Right lobe of liver (tissue), 6 donors: Measurements from ENCODE around the gene PLCD1. TPM values are rescaled to one million over a fixed set of nuclear protein-coding genes. Genes with fewer than 3 reads are reported as not detected.

Experiments
- ATAC-seq, 4 donors: fragments of 200-7000 bp; cut with Tn5 transposase; one replicate each; pipeline ENCODE4 v1.9.1; 2020; ENCODE audit warnings: mild to moderate bottlenecking in 4 of 4, moderate library complexity in 4 of 4
- DNase-seq, 3 donors: peaks; one replicate each; pipeline ENCODE4 v3.0.0-alpha.2; 2020
- H3K27ac ChIP-seq, 3 donors: fragments of 200-600 bp; one replicate each; pipeline ENCODE4 v1.8.0; 2022
- H3K27me3 ChIP-seq, 2 donors: fragments of 200-600 bp; one replicate each; pipeline ENCODE4 v1.8.0; 2022
- H3K36me3 ChIP-seq, 4 donors: fragments of 200-600 bp; sonication (generic) in 1 of 4; one replicate each; pipeline versions ENCODE4 v1.5.1 to v1.8.0; 2017 to 2022; ENCODE audit warnings: control low read depth in 1 of 4
- H3K4me1 ChIP-seq, 4 donors: fragments of 200-600 bp; sonication (generic) in 1 of 4; one replicate each; pipeline versions ENCODE4 v1.5.1 to v1.8.0; 2017 to 2022; ENCODE audit warnings: control low read depth in 1 of 4
- H3K4me3 ChIP-seq, 3 donors: fragments of 200-600 bp; one replicate each; pipeline ENCODE4 v1.8.0; 2022
- H3K9me3 ChIP-seq, 4 donors: fragments of 200-600 bp; sonication (generic) in 1 of 4; one replicate each; pipeline versions ENCODE4 v1.5.1 to v1.8.0; 2017 to 2022; ENCODE audit warnings: control low read depth in 1 of 4
- POLR2A ChIP-seq: fragments of 450-650 bp; IDR thresholded peaks from one replicate; pipeline ENCODE4 v1.6.1; 2017; ENCODE audit warnings: antibody characterized with exemption, mild to moderate bottlenecking
- WGBS: methylation state at CpG from one replicate; pipeline ENCODE4 v1.1.6; 2018; ENCODE audit warnings: low coverage, low lambda C conversion rate; ENCODE audit not compliant: insufficient coverage; ENCODE audit errors: missing lambda C conversion rate; 5-methylcytosine and 5-hydroxymethylcytosine counted together
- intact Hi-C, 2 donors: fragments of 100-400 bp; cut with DNase I; formaldehyde crosslinking; loops; one replicate each; pipeline versions ENCODE4 v1.11.2 to v1.14.1; 2022
- total RNA-seq, 6 experiments: library from RNA; depleted of rRNA in 2 of 6; stranded (reverse); fragments of >200 nt in 2 of 6; fragmentation: NEBNext Ultra II Directional in 3 of 6; extraction: Animal tissue kit (Norgen Biotek cat#: 25700) in 3 of 6; gene quantifications; one replicate each; pipeline versions ENCODE4 v1.1.0 to v1.2.4, GENCODE V29; 2016 to 2023
- TF ChIP-seq, protein P1 (sequence below), 4 donors: fragments of 200-600 bp in 3 of 4; fragments of 450-650 bp in 1 of 4; IDR thresholded peaks; one replicate each; pipeline versions ENCODE4 v1.5.1 to v1.8.0; 2016 to 2022; ENCODE audit warnings: antibody characterized with exemption in 4 of 4, mild to moderate bottlenecking in 2 of 4
- donor health status: DM: no; HTN: yes; CAD: no.
- donor health status: DM: no; HTN: no; CAD: no.
- donor health status: DM: no; HTN: no; CAD: no.
- donor health status: DM: no; HTN: yes; CAD: no.
- donor health status: DM: no; HTN: yes; CAD: no.

Gene PLCD1
- total RNA-seq, 6 experiments from 2014 or later: 6.5 to 10.2 (median 7.7) TPM

DNA sequence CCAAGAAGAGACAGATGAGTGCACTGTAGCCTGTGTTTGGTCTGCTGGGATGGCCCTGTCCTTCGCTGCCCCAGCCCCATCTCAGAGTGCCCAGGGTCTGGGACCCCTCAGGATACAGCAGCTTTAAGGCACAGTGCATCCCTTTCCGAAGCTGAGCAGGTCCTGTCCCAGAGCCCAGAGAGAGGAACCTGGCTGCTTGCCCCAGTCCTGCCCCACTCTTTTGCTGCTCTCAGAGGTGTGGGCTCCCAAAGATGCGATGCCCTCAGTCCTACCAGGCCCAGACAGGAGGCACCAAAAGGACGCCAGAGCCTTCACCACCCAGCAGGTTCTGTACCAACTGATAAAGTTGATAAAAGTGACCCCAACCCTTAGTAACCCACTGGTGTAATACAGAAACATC is 8.2 kb downstream of the PLCD1 start:
- Histone ChIP-seq H3K27ac (no peak overlapping the region), H3K27me3 (no peaks in the 10 kb centered on the region), H3K4me1 (no peaks in the 10 kb centered on the region), H3K9me3 (no peaks in the 10 kb centered on the region), H3K36me3 (peaks cover 0 to 2% (median 0%) of the 10 kb centered on the region in 4 donors), H3K4me3 (no peak overlapping the region)
- ATAC-seq: no peak
- no peak for DNase-seq
- TF ChIP-seq POLR2A: no peak
- TF ChIP-seq, protein P1, sequence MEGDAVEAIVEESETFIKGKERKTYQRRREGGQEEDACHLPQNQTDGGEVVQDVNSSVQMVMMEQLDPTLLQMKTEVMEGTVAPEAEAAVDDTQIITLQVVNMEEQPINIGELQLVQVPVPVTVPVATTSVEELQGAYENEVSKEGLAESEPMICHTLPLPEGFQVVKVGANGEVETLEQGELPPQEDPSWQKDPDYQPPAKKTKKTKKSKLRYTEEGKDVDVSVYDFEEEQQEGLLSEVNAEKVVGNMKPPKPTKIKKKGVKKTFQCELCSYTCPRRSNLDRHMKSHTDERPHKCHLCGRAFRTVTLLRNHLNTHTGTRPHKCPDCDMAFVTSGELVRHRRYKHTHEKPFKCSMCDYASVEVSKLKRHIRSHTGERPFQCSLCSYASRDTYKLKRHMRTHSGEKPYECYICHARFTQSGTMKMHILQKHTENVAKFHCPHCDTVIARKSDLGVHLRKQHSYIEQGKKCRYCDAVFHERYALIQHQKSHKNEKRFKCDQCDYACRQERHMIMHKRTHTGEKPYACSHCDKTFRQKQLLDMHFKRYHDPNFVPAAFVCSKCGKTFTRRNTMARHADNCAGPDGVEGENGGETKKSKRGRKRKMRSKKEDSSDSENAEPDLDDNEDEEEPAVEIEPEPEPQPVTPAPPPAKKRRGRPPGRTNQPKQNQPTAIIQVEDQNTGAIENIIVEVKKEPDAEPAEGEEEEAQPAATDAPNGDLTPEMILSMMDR (IDR thresholded peaks at IDR 0.05): no peak
- 100% methylated on average over 2 of the region's 4 CpGs for WGBS
- intact Hi-C loops: no loop called here

GRCh38 chr3:38020342-38020726 is 9.1 kb downstream of the PLCD1 start:
- intact Hi-C loops: no loop called here
- TF ChIP-seq POLR2A: no peak
- TF ChIP-seq, protein P1 (IDR thresholded peaks at IDR 0.05): no peak
- 72% methylated on average over 3 of the region's 3 CpGs for WGBS
- no peaks in the 10 kb centered on the region for H3K27me3 ChIP-seq
- ATAC-seq: no peak
- peaks cover 0 to 7% (median 0%) of the 10 kb centered on the region in 4 donors for H3K36me3 ChIP-seq
- H3K4me3 ChIP-seq: no peak overlapping the region
- H3K27ac ChIP-seq: no peak overlapping the region
- no peak for DNase-seq
- no peaks in the 10 kb centered on the region for H3K4me1 ChIP-seq
- H3K9me3 ChIP-seq: no peaks in the 10 kb centered on the region

DNA sequence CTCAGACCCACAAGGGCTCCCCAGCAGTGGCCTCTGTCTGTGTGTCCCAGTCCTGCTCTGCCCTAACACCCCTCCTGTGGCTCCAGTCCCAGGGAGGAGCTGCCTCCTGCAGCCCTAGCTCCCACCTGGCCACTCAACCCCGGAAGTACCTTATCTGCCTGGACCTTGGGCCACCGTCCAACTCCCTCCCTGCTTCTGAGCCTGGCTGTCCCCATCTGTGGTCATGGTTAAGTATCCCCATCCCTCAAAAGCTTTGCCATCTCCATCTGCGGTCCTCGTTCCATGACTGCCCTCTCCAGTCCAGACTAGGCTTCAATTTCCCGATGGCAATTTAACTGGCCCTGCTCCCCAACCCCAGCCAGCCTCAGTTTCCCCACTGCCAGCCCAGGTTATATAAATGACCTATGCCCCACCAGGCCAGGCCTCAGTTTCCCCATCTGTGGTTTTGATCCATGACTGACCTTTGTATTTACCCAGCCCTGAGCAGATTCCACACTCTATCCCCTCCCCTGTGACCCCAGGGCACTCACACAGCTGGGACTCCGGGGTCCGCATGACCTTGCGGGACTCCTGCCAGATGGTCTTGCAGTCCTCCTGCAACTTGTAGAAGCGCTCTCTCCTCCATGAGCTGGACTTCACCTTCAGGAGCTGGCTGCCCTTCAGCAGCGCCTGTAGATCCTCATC is 9.6 kb downstream of the PLCD1 start:
- WGBS: 77% methylated on average over 9 of the region's 10 CpGs
- Histone ChIP-seq H3K27ac (no peak overlapping the region), H3K36me3 (peaks cover 0 to 7% (median 0%) of the 10 kb centered on the region in 4 donors), H3K4me1 (no peaks in the 10 kb centered on the region), H3K27me3 (no peaks in the 10 kb centered on the region), H3K4me3 (no peak overlapping the region), H3K9me3 (no peaks in the 10 kb centered on the region)
- intact Hi-C loops: no loop called here
- no peak for TF ChIP-seq POLR2A
- TF ChIP-seq, protein P1 (IDR thresholded peaks at IDR 0.05): no peak
- DNase-seq (no peak), ATAC-seq (no peak)

DNA sequence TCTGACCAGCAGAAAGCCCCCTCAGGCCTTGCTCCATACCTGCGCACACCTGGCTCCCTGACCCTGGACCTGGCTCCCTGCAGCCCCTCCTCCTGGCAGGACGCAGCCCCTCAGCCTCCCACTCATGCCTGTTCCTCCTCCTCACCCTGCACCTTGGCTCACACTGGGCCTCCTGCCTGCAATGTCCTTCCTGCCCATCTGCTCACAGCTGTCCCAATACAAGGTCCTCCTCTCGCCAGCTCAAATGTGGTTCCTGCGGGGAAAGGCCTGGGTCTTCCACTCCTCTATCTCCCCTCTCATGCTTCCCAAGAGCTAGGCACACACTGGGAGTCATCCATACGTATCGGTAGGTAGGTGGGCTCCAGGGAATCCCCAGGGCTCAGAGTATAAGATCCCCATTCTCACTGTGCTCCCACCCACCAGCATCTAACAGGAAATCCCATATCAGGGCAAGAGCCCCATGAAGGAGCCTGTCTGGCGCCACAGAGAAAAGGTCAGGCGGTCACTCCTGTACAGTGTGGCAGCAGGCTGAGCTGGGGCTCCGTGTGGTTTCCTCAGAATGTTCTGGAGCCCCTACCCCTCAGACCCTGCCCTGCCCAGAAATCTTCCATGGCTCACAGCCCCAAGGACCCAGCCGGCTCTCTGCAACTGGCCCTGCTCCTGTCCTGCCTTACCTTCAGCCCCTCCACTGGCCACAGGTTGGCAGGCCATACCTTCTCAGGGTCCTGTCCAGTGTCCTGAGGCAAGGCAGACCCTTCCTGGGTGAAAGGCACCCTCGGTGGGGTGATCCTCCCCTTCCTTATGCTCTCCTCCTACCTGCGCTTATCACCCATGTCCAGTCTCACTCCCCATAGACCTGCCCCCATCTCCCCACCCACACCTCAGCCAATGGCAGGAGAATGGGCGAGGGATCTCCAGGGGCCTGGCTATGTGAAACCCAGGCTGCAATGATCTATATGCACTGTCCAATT is 10.9 kb downstream of the PLCD1 start:
- Histone ChIP-seq H3K27ac (peak overlapping the region in 1 of 3 donors; percentile 8), H3K4me3 (no peak overlapping the region), H3K36me3 (peaks cover 0 to 7% (median 0%) of the 10 kb centered on the region in 4 donors), H3K9me3 (no peaks in the 10 kb centered on the region), H3K4me1 (no peaks in the 10 kb centered on the region), H3K27me3 (no peaks in the 10 kb centered on the region)
- TF ChIP-seq, protein P1 (IDR thresholded peaks at IDR 0.05): no peak
- no peak for TF ChIP-seq POLR2A
- intact Hi-C loops: no loop called here
- 75% methylated on average over 5 of the region's 13 CpGs for WGBS
- ATAC-seq: peak; percentile 20 to 56 (median 36)
- DNase-seq: no peak
